PC-3 (cell line): Measurements from ENCODE around the gene CLDND1.

Experiments used
- CTCF ChIP-seq: fragments of 300-600 bp; sonication (generic); conservative IDR thresholded peaks from 2 replicates; pipeline ENCODE4 v1.5.1; 2017; ENCODE audit warnings: antibody characterized with exemption, low read depth, mild to moderate bottlenecking, low read length
- EZH2phosphoT487 ChIP-seq: fragments of 300-600 bp; sonication (generic); IDR thresholded peaks from 2 replicates; pipeline ENCODE4 v1.6.1; 2018; ENCODE audit warnings: mild to moderate bottlenecking, antibody characterized with exemption, low read length, borderline replicate concordance

GRCh38 chr3:98501270-98501669, 21.4 kb downstream of the CLDND1 start:
- no peak for TF ChIP-seq CTCF
- TF ChIP-seq EZH2phosphoT487: no peak
